Endothelial cell of umbilical vein (primary cell): ENCODE data around the gene RSPRY1. TPM values are rescaled to one million over a fixed set of nuclear protein-coding genes. Genes with fewer than 3 reads are reported as not detected.

Experiments used
- BruUV-seq: library from RNA; stranded (reverse); fragments of 400-500 nt; replicated peaks from 2 replicates; lab custom pipeline; 2021; lab: Mats Ljungman, UMichigan
- CTCF ChIA-PET: fragments of 300-600, 350-600 bp; sonication (Branson Sonifier 250); formaldehyde crosslinking; loops from one replicate; lab custom pipeline; 2021; ENCODE audit warnings: antibody characterized with exemption, inconsistent platforms; lab: Charles Lee
- POLR2A ChIA-PET: fragments of 300-600, 350-600 bp; sonication (Branson Sonifier 250); formaldehyde crosslinking; loops from one replicate; lab custom pipeline; 2021; ENCODE audit warnings: antibody characterized with exemption, inconsistent platforms; lab: Charles Lee
- DNase-seq: peaks from one replicate; pipeline ENCODE4 v3.0.0-alpha.2; 2011; ENCODE audit warnings: low read depth, low spot score
- FAIRE-seq: peaks from 2 replicates; lab custom pipeline; 2011; peaks lifted over from hg19 to GRCh38; lab: Jason Lieb, UNC
- H2AFZ ChIP-seq: 2 replicates; pipeline ENCODE4 v1.6.0; 2012; ENCODE audit warnings: low read depth, low read length, control low read depth, inconsistent platforms
- H3K27ac ChIP-seq: 2 replicates; pipeline ENCODE4 v1.5.1; 2011; ENCODE audit warnings: low read depth, mild to moderate bottlenecking, control low read depth, low read length, moderate library complexity; ENCODE audit not compliant: insufficient read depth
- H3K27me3 ChIP-seq, 2 experiments: 2 replicates each; pipeline versions ENCODE4 v1.6.0 to v1.6.1; 2011; ENCODE audit warnings: low read length in 2 of 2, mixed read lengths in 1 of 2; ENCODE audit not compliant: control insufficient read depth in 2 of 2, insufficient read depth in 2 of 2
- H3K36me3 ChIP-seq, 2 experiments: 2 replicates in 1 of 2; 3 replicates in 1 of 2; pipeline ENCODE4 v1.5.1; 2011; ENCODE audit warnings: low read length in 2 of 2, mild to moderate bottlenecking in 1 of 2, moderate library complexity in 1 of 2; ENCODE audit not compliant: control insufficient read depth in 2 of 2, insufficient read depth in 2 of 2; ENCODE audit errors: extremely low read depth in 1 of 2
- H3K4me1 ChIP-seq: 3 replicates; pipeline ENCODE4 v1.5.1; 2011; ENCODE audit warnings: mild to moderate bottlenecking, low read length; ENCODE audit not compliant: control insufficient read depth, insufficient read depth; ENCODE audit errors: extremely low read depth
- H3K4me2 ChIP-seq: 2 replicates; pipeline ENCODE4 v1.6.1; 2011; ENCODE audit warnings: low read length, control low read depth, mixed read lengths; ENCODE audit not compliant: insufficient read depth
- H3K4me3 ChIP-seq, 3 experiments: fragments of 200-600 bp in 1 of 3; sonication (generic), shearing (Covaris generic) in 1 of 3; replicated peaks in 1 of 3; 2 replicates each; pipeline ENCODE4 v1.5.1; 2011 to 2016; ENCODE audit warnings: control low read depth in 3 of 3, low read length in 3 of 3, mild to moderate bottlenecking in 2 of 3, inconsistent platforms in 1 of 3, low read depth in 1 of 3, moderate library complexity in 1 of 3; ENCODE audit not compliant: insufficient read depth in 1 of 3
- H3K79me2 ChIP-seq: 2 replicates; pipeline ENCODE4 v1.6.0; 2012; ENCODE audit warnings: low read length, inconsistent platforms; ENCODE audit not compliant: control insufficient read depth, insufficient read depth
- H3K9ac ChIP-seq: replicated peaks from 2 replicates; pipeline ENCODE3; 2011; ENCODE audit warnings: low read length, control low read depth; ENCODE audit not compliant: insufficient read depth; ENCODE audit errors: extremely low read depth
- H3K9me1 ChIP-seq: replicated peaks from 3 replicates; pipeline ENCODE4 v1.6.0; 2011; ENCODE audit warnings: mild to moderate bottlenecking, low read length; ENCODE audit not compliant: control insufficient read depth, insufficient read depth; ENCODE audit errors: extremely low read depth
- H3K9me3 ChIP-seq: replicated peaks from 2 replicates; pipeline ENCODE4 v1.5.1; 2012; ENCODE audit warnings: low read length, inconsistent platforms; ENCODE audit not compliant: control insufficient read depth, insufficient read depth
- H4K20me1 ChIP-seq: replicated peaks from 2 replicates; pipeline ENCODE3; 2011; ENCODE audit warnings: mild to moderate bottlenecking, low read length; ENCODE audit not compliant: control insufficient read depth, insufficient read depth; ENCODE audit errors: extremely low read depth
- EZH2 ChIP-seq: IDR thresholded peaks from 2 replicates; pipeline ENCODE4 v1.6.1; 2012; ENCODE audit warnings: borderline replicate concordance, low read depth, mild to moderate bottlenecking, moderate library complexity, low read length, inconsistent platforms; ENCODE audit not compliant: severe bottlenecking
- FOS ChIP-seq: IDR thresholded peaks from 2 replicates; pipeline ENCODE4 v1.6.1; 2011; ENCODE audit warnings: mild to moderate bottlenecking, low read length, moderate library complexity, borderline replicate concordance; ENCODE audit not compliant: insufficient read depth
- GATA2 ChIP-seq: IDR thresholded peaks from 2 replicates; pipeline ENCODE4 v1.7.0; 2011; ENCODE audit warnings: low read depth, mild to moderate bottlenecking, moderate library complexity, mixed read lengths, low read length; ENCODE audit not compliant: insufficient read length, insufficient read depth
- JUN ChIP-seq: IDR thresholded peaks from 2 replicates; pipeline ENCODE4 v1.6.1; 2011; ENCODE audit warnings: borderline replicate concordance, low read depth; ENCODE audit not compliant: insufficient read length, insufficient read depth
- MYC ChIP-seq: IDR thresholded peaks from one replicate; pipeline ENCODE4 v1.6.1; 2011; ENCODE audit warnings: mild to moderate bottlenecking, low read depth, low read length
- POLR2A ChIP-seq: IDR thresholded peaks from 2 replicates; pipeline ENCODE4 v1.6.1; 2012; ENCODE audit warnings: low read depth, mild to moderate bottlenecking, control low read depth, low read length
- POLR2AphosphoS5 ChIP-seq: IDR thresholded peaks from 2 replicates; pipeline ENCODE4 v1.6.1; 2012; ENCODE audit warnings: low read depth, mild to moderate bottlenecking, control low read depth, low read length, moderate library complexity; ENCODE audit not compliant: insufficient read depth
- dilution Hi-C: fragments of 300-500 bp; cut with MboI; formaldehyde crosslinking; loops from one replicate; pipeline ENCODE4 v1.15.0; 2019; ENCODE audit warnings: low sequenced_read_pairs; ENCODE audit not compliant: extremely low pct_ligation_motif_present
- intact Hi-C: fragments of 100-400 bp; cut with micrococcal nuclease; formaldehyde crosslinking; loops from one replicate; pipeline ENCODE4 v1.10.0; 2022
- polyA plus RNA-seq, 4 experiments: library from polyadenylated mRNA; depleted of rRNA in 3 of 4; stranded (reverse) in 3 of 4; unstranded in 1 of 4; fragments of >200 nt; gene quantifications; 2 replicates each; pipeline versions ENCODE4 v1.2.1 to v1.2.3, GENCODE V29; 2011 to 2012; ENCODE audit warnings: missing spikeins in 1 of 4
- total RNA-seq: library from RNA; stranded (reverse); gene quantifications from 2 replicates; pipeline ENCODE4 v1.2.3, GENCODE V29; 2021
- TF ChIP-seq, protein P1 (sequence below): IDR thresholded peaks from 2 replicates; pipeline ENCODE4 v1.6.1; 2011; ENCODE audit not compliant: insufficient read depth, insufficient read length
- TF ChIP-seq, protein P2 (sequence below), 2 donors: IDR thresholded peaks; 1 replicate in 1 of 2; 2 replicates in 1 of 2; pipeline ENCODE4 v1.5.1; 2011; ENCODE audit warnings: low read length in 2 of 2, mild to moderate bottlenecking in 2 of 2, moderate library complexity in 2 of 2, control low read depth in 1 of 2, inconsistent platforms in 1 of 2, low read depth in 1 of 2; ENCODE audit not compliant: insufficient read depth in 1 of 2; ENCODE audit errors: extremely low read depth in 1 of 2

Gene RSPRY1
- total and polyA plus RNA-seq, 2 donors (not counting 3 experiments of a cell fraction or from before 2014, with no cell fraction given), result 28.5 to 55.1 TPM

DNA sequence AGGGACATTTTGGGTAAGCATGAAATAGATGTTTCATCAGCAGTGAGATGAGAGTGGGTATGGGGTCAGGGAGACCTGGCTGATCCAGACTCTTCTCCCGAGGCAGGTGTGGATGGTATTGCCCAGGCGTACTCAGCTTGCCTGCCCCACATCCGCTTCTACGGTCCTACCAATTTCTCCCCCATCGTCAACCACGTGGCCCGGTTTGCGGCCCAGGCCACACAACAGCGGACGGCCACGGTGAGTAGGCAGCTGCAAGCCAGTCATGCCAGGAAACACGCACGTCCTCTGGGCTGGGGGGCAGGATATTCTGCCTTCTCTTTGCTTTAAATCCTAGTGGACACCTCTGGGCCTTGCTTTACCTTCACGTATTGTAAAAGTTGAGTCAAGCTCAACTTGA, 49.1 kb upstream of the RSPRY1 start:
- dilution Hi-C loops (no loop called here), intact Hi-C loops (no loop called here)
- Histone ChIP-seq H4K20me1 (no peaks in the 10 kb centered on the region), H3K9ac (no peak overlapping the region), H3K4me3 (no peak overlapping the region), H3K4me1 (peaks cover 18% of the 10 kb centered on the region), H3K27me3 (no peaks in the 10 kb centered on the region), H3K9me3 (no peaks in the 10 kb centered on the region), H3K9me1 (no peaks in the 10 kb centered on the region), H3K36me3 (no peaks in the 10 kb centered on the region), H3K79me2 (no peaks in the 10 kb centered on the region), H2AFZ (no peak overlapping the region), H3K4me2 (no peak overlapping the region), H3K27ac (no peak overlapping the region)
- no TSS peak for BruUV-seq
- POLR2A ChIA-PET, result no interaction called here
- DNase-seq, result no peak
- CTCF ChIA-PET, result interaction anchor here (2.1 kb wide), 1 partner anchor 44 kb away, joined by 6 read pairs; the partner anchor contains the start of gene CPNE2
- no peak for FAIRE-seq
- TF ChIP-seq MYC (no peak), EZH2 (no peak), POLR2AphosphoS5 (no peak), FOS (no peak), GATA2 (no peak), POLR2A (no peak), JUN (no peak)
- TF ChIP-seq, protein P1, sequence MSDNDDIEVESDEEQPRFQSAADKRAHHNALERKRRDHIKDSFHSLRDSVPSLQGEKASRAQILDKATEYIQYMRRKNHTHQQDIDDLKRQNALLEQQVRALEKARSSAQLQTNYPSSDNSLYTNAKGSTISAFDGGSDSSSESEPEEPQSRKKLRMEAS, result no peak
- TF ChIP-seq, protein P2, sequence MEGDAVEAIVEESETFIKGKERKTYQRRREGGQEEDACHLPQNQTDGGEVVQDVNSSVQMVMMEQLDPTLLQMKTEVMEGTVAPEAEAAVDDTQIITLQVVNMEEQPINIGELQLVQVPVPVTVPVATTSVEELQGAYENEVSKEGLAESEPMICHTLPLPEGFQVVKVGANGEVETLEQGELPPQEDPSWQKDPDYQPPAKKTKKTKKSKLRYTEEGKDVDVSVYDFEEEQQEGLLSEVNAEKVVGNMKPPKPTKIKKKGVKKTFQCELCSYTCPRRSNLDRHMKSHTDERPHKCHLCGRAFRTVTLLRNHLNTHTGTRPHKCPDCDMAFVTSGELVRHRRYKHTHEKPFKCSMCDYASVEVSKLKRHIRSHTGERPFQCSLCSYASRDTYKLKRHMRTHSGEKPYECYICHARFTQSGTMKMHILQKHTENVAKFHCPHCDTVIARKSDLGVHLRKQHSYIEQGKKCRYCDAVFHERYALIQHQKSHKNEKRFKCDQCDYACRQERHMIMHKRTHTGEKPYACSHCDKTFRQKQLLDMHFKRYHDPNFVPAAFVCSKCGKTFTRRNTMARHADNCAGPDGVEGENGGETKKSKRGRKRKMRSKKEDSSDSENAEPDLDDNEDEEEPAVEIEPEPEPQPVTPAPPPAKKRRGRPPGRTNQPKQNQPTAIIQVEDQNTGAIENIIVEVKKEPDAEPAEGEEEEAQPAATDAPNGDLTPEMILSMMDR (IDR thresholded peaks at IDR 0.05; ENCODE audit: extremely low read depth in 1 of 2, insufficient read depth in 1 of 2, low read depth in 1 of 2, low read length in 2 of 2), result no peak
